ENCODE results near the gene ATL1.

Gene ATL1

GRCh38 chr14:50530794-50531365 lies 29.1 kb upstream of the ATL1 start:
- no peak for DNase-seq (ENCODE audit: low read depth)
- TF ChIP-seq CTCF (IDR thresholded peaks at IDR 0.05; ENCODE audit: control insufficient read depth, insufficient read depth, low read depth, low read length, missing control alignments), result no peak
- peak overlapping the region; percentile 62 for H3K4me3 ChIP-seq (ENCODE audit: control insufficient read depth, low read depth, low read length)

DNA sequence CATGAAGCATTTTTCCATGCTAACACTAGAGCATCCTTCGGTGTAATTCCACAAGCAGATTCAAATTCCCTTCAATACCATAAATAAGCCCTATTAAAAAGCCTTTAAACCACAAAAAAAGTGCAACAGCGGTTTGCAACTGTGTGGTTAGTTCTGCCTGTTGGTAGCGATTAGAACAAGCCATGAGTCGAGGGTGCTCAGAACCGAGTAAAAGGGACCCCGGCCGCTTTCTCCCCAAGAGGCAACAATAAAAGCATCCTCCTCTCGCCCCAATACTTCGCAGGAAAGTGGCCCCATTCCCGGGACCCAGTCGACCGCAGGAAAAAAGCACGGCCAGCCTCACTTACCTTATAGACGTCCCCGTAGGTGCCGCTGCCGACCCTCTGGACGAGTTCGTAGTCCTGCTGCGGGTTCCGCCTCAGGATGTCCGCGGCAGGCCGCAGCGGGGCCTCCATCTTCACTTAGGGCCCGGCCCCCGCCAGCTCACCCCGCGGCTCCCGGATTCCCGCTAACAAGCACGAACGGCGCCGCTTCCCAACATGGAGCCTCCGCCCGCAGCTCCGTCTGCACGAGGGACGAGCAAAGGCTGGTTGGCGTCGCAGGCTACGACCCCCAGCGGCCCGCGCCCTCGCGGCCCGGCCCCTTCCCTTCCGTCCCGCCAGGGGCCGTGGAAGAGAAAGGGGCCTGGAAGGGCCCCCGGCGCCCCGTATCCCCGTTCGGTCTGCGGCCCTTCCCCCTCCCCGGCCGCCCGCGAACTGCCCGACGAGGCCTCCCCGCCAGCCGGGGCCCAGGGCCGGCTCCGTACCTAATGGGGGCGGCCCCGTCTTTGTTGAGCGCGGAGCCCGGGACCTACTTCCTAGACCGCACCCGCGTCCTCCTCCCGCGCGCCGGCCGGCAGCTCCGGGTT lies 28.1 kb upstream of the ATL1 start:
- peak overlapping the region; percentile 62 for H3K4me3 ChIP-seq (ENCODE audit: control insufficient read depth, low read depth, low read length)
- no peak for DNase-seq (ENCODE audit: low read depth)

DNA sequence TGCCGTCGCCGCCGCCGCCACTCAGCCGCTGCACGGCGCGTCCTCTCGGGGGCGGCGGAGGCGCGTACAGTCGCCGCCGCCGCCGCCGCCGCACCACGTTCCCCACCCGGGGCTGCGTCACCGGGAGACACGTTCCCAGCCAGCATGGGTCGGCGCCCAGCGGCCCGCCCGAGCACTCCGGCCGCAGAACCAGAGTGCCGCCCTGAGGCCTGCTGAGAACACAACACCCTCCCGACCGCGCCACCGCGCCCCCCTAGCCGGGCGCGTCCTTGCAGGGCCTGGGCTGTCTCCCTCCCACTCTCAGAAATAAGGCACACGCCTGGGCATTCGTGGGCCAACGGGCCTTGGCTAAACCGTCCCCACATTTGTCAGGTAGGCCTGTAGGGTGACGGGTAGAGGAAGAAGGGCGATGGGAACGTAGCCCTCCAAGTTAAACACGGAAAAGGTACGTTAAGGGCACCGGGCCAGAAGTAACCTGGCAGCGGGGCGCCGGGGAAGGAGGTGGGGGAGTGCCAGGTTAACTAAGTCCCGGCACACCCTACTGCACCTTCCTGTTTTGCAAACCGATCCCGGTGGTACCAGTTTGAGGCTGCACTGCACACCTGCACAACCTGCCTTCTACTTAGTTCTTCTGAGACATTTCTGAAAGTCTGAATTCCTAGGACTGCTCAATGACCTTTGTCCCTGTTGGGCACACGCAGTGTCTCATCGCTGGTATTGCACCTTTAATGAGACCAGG lies 27.3 kb upstream of the ATL1 start, which contains the start of gene MAP4K5:
Gene MAP4K5, minus strand, starts transcription at position 68 of the 739 bp plus-strand sequence. CDS start 520 bp downstream, outside the sequence.
- DNase-seq (ENCODE audit: low read depth), result peak; percentile 49
- TF ChIP-seq CTCF (IDR thresholded peaks at IDR 0.05; ENCODE audit: control insufficient read depth, insufficient read depth, low read depth, low read length, missing control alignments), result peak; percentile 82
- peak within 1 kb of the TSS; percentile 62 for H3K4me3 ChIP-seq (ENCODE audit: control insufficient read depth, low read depth, low read length)

More for the DNA sequence above, 28.1 kb upstream of the ATL1 start:
- no peak for TF ChIP-seq CTCF (IDR thresholded peaks at IDR 0.05; ENCODE audit: control insufficient read depth, insufficient read depth, low read depth, low read length, missing control alignments)

DNA sequence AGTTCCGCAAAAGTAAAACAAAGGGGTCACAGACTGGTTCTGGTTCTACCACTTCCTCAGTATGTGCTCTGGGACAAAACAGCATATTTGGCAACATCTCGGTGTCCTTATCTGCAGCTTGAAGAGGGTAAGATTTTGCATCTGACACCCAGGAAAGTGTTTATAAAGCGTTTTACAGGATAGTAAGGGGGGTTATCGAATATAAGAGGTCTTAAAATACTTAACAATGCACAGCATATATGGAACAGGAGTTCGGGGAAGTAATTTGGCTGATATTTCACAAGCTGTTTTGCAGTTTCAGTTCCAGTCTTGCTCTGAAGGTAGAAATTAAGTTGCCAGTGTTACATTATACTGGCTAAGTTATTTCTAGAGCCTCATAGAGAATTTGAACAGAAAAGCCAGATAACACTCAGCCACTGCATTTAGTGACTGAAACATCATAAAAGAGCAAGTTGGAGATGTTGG lies 26.7 kb upstream of the ATL1 start:
- H3K4me3 ChIP-seq (ENCODE audit: control insufficient read depth, low read depth, low read length), result no peak overlapping the region
- DNase-seq (ENCODE audit: low read depth), result no peak
- TF ChIP-seq CTCF (IDR thresholded peaks at IDR 0.05; ENCODE audit: control insufficient read depth, insufficient read depth, low read depth, low read length, missing control alignments), result no peak

GRCh38 chr14:50533806-50534205 lies 26.1 kb upstream of the ATL1 start:
- TF ChIP-seq CTCF (IDR thresholded peaks at IDR 0.05; ENCODE audit: control insufficient read depth, insufficient read depth, low read depth, low read length, missing control alignments), result no peak
- no peak for DNase-seq (ENCODE audit: low read depth)
- no peak overlapping the region for H3K4me3 ChIP-seq (ENCODE audit: control insufficient read depth, low read depth, low read length)

GRCh38 chr14:50534416-50534815 lies 25.5 kb upstream of the ATL1 start:
- no peak overlapping the region for H3K4me3 ChIP-seq (ENCODE audit: control insufficient read depth, low read depth, low read length)
- no peak for DNase-seq (ENCODE audit: low read depth)
- TF ChIP-seq CTCF (IDR thresholded peaks at IDR 0.05; ENCODE audit: control insufficient read depth, insufficient read depth, low read depth, low read length, missing control alignments), result no peak

Measured in AG09309 (cell line).